ENCODE results near the gene STXBP2.
"Not testable (repeated sequence)": the region's sequence is repeated elsewhere in the genome, so short reads cannot be mapped to it uniquely, and the experiment has no call there.

DNA sequence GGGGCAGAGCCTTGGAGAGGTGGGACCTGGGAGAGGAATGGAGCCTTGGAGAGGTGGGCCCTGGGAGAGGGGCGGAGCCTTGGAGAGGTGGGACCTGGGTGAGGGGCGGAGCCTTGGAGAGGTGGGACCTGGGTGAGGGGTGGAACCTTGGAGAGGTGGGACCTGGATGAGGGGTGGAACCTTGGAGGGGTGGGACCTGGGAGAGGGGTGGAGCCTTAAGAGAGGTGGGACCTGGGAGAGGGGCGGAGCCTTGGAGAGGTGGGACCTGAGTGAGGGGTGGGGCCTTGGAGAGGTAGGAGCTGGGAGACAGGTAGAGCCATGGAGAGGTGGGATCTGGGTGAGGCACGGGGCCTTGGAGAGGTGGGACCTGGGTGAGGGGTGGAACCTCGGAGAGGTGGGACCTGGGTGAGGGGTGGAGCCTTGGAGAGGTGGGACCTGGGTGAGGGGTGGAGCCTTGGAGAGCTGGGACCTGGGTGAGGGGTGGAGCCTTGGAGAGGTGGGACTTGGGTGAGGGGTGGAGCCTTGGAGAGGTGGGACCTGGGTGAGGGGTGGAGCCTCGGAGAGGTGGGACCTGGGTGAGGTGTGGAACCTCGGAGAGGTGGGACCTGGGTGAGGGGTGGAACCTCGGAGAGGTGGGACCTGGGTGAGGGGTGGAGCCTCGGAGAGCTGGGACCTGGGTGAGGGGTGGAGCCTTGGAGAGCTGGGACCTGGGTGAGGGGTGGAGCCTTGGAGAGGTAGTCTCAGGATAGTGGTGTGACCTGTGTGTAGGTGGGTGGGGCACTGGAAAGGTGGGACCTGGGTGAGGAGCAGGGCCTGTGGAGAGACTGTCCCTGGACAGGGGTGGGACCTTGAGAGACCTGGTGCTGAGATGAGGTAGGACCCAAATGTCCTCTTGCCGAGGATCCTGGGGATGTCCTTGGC, 7.0 kb downstream of the STXBP2 start:
- TF ChIP-seq, protein P1, sequence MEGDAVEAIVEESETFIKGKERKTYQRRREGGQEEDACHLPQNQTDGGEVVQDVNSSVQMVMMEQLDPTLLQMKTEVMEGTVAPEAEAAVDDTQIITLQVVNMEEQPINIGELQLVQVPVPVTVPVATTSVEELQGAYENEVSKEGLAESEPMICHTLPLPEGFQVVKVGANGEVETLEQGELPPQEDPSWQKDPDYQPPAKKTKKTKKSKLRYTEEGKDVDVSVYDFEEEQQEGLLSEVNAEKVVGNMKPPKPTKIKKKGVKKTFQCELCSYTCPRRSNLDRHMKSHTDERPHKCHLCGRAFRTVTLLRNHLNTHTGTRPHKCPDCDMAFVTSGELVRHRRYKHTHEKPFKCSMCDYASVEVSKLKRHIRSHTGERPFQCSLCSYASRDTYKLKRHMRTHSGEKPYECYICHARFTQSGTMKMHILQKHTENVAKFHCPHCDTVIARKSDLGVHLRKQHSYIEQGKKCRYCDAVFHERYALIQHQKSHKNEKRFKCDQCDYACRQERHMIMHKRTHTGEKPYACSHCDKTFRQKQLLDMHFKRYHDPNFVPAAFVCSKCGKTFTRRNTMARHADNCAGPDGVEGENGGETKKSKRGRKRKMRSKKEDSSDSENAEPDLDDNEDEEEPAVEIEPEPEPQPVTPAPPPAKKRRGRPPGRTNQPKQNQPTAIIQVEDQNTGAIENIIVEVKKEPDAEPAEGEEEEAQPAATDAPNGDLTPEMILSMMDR (IDR thresholded peaks at IDR 0.05): not testable (repeated sequence)
- TF ChIP-seq ZFX (IDR thresholded peaks at IDR 0.05; ENCODE audit: borderline replicate concordance): not testable (repeated sequence)

Data from 22Rv1 (cell line).